Activated naive CD8-positive, alpha-beta T cell treated with anti-CD3 and anti-CD28 coated beads, Interleukin-2, amount 50 U/mL, for 16 hours (primary cell): Measurements from ENCODE around the gene ATXN3.

Experiments
- DNase-seq: peaks from one replicate; pipeline ENCODE4 v3.0.0-alpha.2; 2020; ENCODE audit warnings: low read depth, low spot score

ATXN3 gene

DNA sequence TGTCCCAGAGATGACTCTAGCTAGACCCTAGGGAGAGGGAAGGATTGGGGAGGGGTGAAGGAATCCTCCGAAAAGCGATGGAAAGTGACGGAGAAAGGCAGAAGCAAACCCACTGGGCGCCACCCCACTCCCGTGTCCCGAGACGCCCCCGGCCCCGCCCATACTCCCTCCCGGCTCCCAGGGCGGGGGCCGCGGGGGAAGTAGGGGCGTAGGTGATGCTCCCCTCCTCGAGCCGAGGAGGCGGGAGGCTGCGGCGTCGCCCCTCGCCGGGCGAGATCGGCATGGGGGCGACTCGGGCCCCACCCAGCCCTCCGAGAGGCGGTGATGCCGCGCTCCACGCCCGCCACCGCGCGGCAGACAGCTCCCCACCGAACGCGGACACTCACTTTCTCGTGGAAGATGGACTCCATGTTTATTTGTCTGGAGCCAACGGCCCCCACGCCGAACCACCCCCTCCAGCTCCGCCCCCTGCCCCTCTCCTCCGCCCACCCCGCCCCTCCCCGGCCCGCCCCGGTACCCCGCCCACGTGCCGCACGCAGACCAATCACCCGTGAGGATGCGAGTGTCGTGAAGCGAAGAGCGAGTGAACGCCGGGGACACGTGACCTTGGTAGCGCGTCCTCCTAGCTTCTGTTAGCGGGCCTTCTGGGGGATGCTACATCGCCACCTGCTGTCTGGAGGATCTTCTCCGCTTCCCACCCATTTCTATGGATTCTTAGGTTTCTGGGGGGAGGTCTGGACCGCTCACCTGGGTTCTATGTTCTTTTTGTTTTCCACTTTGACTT, at the start of gene ATXN3:
TSS of gene ATXN3 (minus strand) at position 440 of the 784 bp plus-strand sequence. CDS start at position 410, 30 bp downstream.
- peak; percentile 89 for DNase-seq

DNA sequence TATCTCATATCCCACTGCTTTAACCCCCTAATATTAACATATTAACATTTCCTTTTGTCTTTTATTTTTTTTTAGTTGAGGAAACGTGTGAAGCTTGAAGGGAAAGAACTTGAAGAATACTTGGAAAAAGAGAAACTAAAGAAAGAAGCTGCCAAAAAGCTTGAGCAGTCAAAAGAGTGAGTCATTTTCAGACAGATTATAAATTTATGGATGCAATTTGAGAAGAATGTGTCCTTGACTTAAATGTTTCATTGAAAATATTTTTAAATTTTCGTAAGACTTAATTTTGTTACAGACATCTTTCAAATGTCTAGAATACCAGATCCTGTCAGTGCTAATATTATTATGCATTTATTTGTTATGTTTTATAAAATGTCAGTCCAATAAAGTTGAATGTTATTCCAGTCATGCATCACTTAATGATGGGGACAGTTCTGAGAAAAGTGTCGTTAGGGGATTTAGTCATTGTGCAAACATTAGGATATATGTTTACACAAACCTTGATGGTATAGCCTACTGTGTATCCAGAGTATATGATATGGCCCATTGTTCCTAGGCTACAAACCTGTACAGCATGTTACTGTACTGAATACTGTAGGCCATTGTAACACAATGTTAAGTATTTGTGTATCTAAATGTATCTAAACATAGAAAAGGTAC, 48.0 kb upstream of the ATXN3 start:
- no peak for DNase-seq

DNA sequence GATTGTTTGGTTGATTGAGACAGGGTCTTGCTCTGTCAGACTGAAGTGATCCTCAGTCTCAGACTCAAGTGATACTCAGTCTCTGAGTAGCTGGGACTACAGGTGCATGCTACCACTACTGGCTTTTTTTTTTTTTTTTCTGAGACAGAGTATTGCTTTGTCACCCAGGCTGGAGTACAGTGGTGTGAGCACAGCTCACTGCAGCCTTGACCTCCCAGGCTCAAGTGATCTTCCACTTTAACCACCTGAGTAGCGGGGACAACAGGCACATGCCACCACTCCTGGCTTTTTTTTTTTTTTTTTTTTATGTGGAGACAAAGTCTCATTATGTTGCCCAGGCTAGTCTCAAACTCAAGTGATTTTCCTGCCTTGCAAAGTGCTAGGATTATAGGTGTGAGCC, 47.2 kb upstream of the ATXN3 start:
- DNase-seq, result no peak

DNA sequence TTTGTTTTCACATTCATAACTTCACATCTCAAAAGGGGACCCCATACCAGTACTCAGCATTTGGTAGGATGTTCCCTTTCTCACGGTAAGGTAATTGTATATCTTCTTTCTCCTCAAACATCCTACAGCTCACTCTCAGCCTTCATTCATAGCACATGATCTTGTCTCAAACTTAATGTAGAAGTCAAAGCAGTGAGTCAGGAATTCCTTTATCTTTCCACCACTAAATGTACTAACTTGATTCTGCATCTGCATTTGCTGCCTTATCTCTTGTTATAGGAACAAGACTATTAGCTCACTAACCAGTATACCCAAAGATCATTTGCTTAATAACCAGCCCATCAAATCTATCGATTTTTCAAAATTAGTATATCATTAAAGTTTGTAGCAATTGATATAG, 38.3 kb upstream of the ATXN3 start:
- no peak for DNase-seq

DNA sequence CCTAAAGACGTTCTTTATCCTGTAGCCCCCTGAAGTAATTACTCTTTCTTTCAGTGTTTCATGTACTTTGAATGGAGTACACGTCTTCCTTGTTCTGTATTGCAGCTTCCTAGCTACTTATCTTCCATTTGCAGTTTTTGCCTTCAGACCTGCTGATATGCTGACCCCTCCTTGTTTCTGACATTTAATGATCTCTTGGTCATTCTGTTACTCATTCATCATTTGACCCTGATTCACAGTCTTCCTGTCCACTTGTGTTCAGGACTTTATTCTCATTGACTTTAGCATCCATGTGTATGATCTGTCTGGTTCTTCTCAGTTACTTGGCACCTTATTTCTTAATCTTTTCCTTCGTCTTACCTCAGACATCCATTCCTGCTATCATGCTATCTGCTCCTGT, 37.6 kb upstream of the ATXN3 start:
- DNase-seq, result no peak

DNA sequence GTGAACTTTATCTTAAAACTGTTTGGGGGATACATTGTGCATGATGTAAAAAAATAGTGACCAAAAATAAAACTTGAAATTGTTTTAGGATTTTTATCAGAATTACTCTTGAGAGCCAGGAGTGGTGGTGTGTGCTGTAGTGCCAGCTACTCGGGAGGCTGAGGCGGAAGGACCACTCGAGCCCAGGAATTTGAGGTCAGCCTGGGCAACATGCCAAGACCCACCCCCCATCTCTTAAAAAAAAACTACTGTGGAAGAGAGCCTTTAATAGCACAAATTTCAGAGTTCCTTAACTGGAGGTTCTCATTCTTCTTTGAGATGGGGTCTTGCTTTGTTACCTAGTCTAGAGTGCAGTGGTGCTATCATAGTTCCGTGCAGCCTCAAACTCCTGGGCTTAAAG, 36.9 kb upstream of the ATXN3 start:
- DNase-seq, result no peak

DNA sequence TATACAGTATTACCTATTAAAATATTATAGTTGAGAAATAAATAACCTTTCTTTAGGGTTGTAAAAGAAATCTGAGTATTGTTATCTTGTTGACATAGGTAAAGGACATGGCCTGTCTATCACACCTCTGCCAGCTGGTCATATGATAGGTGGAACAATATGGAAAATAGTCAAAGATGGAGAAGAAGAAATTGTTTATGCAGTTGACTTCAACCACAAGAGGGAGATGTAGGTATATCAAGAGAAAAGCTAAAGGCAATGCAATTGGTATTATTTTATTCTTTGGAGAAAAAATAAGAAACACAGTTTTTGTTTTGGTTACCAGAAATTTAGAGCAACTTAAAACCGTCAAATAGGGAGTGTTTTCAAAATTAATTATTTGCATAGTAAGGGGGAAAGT, 28.9 kb upstream of the ATXN3 start:
- DNase-seq, result no peak

DNA sequence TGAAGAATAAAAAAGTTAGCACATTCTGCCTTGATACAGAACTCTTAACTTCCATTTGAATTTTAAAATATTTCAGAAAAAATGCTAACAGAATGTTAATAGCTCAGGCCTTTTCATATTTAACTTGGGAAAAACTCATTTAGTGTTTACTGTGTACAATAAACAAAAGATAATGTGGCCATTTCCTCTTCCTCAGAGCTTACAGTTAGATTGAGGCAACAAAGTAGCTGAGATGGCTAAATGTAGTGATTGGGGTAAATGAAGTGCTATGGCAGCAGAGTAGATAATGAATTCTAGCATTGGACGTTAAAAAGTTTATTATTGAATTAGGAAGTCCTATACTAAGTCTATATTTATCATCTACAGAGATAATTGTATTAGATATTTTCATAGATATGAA, 28.1 kb upstream of the ATXN3 start:
- no peak for DNase-seq

DNA sequence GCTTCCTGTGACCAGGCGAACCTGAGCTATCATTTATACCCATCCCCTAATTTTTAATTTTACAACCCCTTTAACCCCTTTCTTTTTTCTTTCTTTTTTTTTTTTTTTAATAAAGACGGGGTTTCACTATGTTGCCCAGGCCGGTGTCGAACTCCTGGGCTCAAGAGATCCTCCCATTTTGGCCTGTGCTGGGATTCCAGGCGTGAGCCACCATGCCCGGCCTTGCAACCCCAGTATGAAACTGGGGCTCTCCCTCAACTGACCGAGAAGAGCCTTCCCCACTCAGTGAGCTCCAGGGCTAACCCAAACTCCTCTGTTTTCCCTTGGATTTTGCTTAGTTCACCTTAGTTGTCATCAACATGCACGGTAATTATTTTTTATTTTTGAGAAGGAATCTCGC, 16.4 kb upstream of the ATXN3 start:
- no peak for DNase-seq

DNA sequence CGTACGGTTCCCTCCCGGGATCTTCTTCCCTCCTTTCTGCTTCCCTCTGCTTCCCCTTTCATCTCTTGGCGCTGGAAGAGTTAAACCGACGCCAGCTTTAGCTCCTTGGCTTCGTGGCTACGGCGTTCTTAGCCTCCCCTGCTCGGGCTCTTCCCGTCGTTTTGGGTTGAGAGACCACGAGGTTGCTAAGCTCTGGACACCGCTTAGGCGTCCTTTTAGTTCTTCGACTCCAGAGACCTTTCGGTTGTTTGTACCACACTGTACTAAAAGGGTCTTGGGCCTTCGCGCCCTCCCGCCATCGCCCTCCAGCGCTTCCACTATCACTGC, 15.9 kb upstream of the ATXN3 start:
- no peak for DNase-seq

DNA sequence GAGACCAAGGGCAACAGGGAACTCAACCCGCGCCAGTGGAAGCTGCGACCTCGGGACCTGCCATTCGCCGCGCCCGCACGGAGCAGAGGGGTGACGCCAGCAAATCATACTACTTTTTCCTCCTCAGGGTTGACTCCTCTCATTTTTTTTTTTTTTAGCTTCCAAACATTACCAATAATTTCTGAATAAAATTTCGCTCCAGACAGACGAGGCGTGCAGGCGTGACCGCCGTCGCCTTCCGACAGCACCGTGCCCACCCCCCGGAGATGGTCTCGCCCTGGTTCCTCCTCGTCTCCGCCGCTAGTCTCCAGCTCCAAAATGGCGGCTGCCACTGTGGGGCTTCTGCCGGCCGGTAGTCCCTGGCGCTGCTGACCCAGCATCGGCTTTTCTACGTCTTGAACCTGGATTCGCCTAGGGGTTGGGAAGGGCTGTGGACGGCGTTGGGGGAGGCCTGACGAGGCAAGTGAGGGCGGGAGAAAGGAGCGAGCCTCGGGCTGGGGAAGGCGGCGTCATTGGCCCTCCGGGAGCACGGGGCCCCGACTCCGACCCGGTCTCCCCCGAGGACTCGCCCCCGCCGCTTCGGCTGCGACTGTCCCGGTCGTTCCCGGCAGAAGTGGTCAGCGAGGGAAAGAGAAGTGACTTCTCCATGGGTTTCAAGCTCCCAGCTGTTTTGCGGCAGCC, 15.4 kb upstream of the ATXN3 start, which contains the start of the genes CPSF2 and NDUFB1:
TSS of gene CPSF2 (plus strand) at position 300 of the 681 bp plus-strand sequence. CDS start 9,016 bp downstream, outside the sequence.
TSS of gene NDUFB1 (minus strand) at position 37 of the 681 bp plus-strand sequence. CDS start 4,069 bp downstream, outside the sequence.
- peak; percentile 74 for DNase-seq

DNA sequence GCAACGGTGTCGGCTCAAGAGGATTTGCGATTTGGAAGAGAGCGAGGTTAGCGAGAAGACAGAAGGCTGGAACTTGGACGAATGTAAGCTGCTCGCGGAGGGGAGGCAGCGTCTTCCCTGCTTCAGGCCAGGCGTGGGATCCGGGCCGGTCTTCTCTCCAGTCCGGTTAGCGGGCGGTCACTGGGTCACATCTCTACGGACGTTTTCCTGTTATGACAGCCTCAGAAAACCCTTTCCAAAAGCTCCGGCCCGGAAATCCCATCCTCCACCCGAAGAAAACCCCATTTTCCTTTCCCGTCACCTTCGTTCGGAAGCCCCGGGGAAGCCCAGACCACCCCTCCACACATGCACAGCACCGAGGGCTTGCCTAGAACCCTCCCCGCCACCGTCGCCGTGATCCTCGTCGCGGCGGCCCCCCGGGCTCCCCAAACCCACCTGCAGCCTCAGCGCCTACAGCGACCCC, 14.9 kb upstream of the ATXN3 start:
- DNase-seq, result no peak

DNA sequence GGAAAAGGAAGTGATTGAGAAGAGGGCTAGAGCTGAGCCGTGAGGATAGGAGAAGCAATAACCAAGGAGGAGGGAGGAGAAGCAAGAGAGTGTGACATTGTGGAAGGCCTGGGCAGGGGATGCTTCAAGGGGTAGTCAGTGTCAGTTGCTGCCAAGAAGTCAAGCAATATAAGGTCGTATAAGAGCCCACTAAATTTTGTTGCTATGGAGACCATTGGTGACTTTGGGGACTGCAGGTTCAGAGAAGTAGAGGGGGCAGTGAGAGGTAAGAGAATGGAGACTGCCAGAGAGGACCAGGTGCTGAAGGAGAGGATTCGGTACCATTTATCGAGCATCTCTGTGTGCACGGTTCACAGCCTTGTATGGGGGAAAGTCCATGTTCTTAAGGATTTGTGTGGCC, 3.1 kb upstream of the ATXN3 start:
- no peak for DNase-seq

DNA sequence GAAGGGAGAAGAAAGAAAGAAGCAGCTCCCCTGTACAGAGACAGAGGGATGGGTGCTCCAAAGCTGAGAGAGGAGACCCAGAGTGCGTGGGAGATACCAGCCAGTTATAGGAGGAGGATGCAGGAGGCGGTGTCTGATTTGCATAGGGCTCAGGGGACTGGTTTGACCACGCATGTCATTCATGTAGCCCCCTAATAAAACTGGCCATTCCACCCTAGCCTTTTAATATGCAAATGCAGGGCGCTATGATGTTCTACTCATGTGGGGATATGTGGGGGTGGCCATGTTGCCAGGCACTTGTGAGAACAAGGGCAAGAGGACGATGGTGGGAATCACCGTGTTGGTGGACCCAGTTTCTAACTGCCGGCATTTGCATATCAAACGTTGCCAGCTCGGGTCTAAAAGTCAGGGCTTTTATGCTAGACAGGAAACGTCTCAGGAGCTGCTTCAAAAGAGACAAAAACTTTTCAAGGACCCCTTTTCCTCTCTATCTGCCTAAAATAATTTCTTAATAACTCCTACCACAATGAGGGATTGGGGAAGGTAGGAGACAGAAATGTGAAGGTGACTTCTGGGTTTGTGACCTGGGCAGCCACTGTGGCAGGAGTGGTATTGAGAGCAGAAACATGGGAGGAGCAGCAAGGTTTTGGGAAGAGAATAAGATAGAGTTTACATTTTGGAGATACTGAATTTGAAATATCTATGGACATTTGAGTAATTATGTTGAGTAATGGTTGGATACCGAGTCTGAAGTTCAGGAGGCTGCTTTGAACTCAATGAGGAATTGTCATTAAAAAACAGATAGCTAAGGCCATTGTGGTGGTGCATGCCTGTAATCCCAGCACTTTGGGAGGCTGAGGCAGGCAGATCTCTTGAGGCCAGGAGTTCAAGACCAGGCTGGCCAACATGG, 2.2 kb upstream of the ATXN3 start:
- no peak for DNase-seq

DNA sequence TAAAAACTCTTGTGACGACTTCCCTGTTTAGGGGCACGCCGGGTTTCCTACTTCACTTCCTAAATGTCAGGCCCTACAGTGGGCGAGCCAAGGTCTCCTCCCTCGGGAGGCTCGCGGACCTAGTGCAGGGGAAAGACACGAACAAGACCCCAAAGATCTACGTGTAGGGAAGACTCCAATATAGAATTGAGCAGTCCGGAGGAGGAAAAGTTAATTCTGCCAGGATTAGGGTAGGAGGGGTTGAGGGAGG, 564 bp downstream of the ATXN3 start:
- no peak for DNase-seq

DNA sequence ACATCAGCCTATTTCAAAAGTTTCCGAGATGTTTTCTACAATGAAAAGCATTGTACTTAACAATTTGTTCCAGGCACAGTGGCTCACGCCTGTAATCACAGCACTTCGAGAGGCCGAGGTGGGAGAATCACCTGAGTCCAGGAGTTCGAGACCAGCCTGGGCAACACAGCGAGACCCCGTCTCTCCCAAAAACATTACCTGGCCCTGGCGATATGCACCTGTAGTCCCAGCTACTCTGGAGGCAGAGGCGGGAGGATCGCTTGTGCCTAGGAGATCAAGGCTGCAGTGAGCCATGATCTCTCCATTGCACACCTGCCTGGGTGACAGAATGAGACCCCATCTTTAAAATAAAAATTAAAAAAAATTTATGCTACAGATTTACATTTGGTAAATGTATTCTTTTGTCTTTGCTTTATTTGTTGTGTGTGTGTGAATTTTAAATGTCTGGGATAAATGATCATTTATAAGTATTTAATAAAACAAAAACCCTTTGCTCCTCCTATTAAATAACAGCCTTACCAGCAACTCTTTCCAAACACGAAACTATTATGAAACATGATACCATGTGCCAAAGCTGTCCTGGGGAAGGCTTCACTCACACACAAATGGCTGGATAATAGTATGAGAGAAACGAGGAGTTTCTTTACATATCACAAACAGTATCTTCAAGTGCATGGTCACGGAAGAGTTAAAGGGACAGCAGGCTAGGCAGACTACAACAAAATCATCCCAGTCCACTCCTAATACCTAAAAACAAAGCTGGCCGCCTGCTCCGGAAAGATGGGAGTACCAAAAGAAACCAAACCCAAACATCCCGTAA, 1.1 kb downstream of the ATXN3 start:
- no peak for DNase-seq

DNA sequence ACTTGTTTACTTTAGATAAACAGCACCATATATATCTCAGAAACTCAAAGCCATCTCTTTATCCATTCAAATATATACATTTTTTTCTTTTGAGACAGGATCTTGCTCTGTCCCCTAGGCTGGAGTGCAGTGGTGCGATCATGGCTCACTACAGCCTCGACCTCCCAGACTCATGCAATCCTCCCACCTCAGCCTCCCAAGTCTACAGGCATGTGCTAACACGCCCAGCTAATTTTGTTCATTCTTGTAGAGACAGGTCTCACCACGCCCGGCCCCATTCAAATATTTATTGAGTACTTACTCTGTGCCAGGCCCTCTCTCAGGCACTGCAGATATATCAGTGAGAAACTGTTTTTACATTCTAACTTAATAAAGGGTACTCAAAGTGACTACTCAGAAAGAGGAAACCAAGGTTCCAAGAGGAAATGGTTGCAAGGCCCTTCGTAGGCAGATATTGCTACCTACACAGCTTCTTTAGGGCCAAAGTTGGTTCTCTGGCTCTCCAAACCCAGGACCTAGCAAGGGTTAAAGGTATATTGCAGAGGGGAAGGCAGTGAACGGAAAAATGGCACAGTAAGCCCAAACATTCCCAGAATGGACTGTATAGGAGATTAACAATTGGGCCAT, 2.9 kb downstream of the ATXN3 start:
- DNase-seq, result no peak

DNA sequence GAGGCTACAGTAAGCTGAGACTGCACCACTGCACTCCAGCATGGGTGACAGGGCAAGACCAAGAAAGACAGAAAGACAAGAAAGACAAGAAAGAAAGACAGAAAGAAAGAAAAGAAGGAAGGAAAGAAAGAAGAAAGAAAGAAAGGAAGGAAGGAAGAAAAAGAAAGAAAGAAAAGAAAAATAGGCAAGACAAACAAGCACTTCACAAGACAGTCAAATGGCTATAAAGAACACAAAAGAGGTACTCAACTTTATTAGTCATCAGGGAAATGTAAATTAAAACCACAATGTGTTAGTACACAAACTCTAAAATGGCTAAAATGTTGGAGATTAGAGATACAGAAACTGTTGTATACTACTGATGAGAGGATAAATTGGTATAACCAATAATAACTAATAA, 6.6 kb downstream of the ATXN3 start:
- DNase-seq, result no peak

DNA sequence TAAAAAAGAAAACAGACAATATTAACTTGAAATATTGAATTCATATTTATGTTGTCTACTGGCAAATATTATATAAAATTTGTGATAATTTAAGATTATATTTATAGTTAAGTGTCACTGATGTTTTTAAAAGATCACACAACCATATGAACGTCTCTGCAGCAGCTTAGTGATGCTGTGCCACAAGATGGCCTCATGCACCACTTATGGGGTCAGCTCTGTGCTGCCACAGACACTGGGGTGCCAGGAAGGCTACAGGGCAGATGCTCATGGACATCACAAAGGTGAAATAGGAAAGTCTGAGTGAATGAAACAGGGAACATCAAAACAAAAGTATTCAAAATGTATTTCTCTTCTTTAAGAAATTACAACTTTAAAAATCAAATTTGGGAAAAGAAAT, 13.1 kb downstream of the ATXN3 start:
- DNase-seq, result no peak

DNA sequence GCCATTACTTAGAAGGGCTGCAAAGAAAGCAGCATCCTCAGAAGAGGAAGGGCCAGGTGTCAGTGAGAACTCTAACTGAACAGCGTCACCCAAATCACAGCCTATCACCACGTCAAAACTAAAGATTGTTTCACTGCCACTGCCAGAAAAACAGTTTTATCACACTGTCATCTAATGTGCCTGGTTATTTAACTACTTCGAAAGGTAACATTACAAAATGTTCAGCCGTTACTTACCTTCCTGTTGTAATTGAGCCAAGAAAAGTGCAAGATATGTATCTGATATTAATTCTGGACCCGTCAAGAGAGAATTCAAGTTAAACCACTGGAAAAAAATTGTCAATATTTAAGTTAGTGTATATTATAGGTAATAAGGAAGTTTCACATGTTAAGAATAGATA, 17.9 kb downstream of the ATXN3 start:
- no peak for DNase-seq
